Measurements from ENCODE around the gene SYNE4. TPM values are rescaled to one million over a fixed set of nuclear protein-coding genes. Genes with fewer than 3 reads are reported as not detected.

The SYNE4 gene
- total RNA-seq, 1 experiment from 2014 or later = not detected

DNA sequence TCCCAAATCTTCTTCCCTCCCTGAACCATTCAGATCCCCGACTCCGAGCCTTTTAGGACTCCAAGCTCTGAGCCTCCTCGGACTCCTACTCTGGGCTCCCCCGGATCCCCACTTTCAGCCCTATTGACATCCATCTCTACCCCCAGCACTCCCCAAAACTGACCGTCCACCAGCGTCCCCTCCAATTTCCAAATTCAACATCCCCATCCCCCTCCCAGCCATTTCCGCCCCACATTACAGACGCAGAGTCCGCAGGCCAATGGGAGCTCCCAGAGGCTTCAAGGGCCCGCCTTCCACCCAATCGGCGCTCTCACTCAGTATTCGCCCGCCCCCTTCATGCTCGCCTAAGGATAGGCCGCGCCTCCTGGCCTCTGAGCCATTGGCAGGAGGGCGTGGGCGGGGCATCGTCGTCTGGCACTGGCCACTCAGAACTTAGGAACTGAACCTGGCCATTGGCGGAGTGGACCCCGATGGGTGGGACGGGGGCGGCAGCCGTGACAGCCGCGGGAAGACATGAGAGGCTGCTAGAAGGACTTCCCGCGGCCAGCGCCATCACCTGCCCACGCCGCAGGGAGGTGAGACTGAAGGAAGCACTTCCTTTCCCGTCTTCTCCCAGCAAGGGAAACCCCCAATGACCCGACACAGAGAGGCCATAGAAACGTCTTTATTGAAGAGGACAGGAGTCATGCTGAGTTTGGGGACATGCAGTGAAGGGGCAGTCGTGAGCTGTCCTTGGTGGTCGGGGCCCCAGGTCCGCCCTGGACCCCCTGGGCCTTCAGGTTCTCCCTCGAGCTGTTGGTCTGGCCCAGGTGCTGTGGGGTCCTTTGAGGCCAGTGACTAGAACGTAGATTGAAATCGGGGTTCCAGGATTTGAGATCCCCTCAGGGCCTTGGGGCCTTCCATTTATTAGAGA is 5.7 kb upstream of the SYNE4 start, which contains the start of gene ALKBH6:
Gene ALKBH6, minus strand, starts transcription at position 202 of the 913 bp plus-strand sequence. CDS start 816 bp downstream, outside the sequence.
- H3K27ac ChIP-seq (ENCODE audit: low read depth, low read length, poor library complexity, severe bottlenecking) = peak within 1 kb of the TSS; percentile 70
- no peaks in the 10 kb centered on the region for H3K36me3 ChIP-seq (ENCODE audit: insufficient read depth, low read length, poor library complexity, severe bottlenecking)
- TSS peak; percentile 78 for BruUV-seq (replicated peaks)
- ChIA-PET CTCF (interaction anchor here (0.5 kb wide), 1 partner anchor 155 kb away, joined by 4 read pairs; no protein-coding TSS in a partner anchor), POLR2A (ENCODE audit: low non-redundant PET) (interaction anchor here (0.7 kb wide), 1 partner anchor 225 kb away, joined by 6 read pairs; no protein-coding TSS in a partner anchor)
- H3K27me3 ChIP-seq (replicated peaks; ENCODE audit: insufficient read depth, low read depth, low read length, poor library complexity) = no peaks in the 10 kb centered on the region
- peak; percentile 100 for DNase-seq (ENCODE audit: low spot score)
- TF ChIP-seq, protein P1, sequence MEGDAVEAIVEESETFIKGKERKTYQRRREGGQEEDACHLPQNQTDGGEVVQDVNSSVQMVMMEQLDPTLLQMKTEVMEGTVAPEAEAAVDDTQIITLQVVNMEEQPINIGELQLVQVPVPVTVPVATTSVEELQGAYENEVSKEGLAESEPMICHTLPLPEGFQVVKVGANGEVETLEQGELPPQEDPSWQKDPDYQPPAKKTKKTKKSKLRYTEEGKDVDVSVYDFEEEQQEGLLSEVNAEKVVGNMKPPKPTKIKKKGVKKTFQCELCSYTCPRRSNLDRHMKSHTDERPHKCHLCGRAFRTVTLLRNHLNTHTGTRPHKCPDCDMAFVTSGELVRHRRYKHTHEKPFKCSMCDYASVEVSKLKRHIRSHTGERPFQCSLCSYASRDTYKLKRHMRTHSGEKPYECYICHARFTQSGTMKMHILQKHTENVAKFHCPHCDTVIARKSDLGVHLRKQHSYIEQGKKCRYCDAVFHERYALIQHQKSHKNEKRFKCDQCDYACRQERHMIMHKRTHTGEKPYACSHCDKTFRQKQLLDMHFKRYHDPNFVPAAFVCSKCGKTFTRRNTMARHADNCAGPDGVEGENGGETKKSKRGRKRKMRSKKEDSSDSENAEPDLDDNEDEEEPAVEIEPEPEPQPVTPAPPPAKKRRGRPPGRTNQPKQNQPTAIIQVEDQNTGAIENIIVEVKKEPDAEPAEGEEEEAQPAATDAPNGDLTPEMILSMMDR (conservative IDR thresholded peaks at IDR 0.05; ENCODE audit: low read depth, low read length) = no peak
- no peak for TF ChIP-seq EZH2 (IDR thresholded peaks at IDR 0.05; ENCODE audit: borderline replicate concordance, low read depth, low read length, poor library complexity, severe bottlenecking)
- peak within 1 kb of the TSS; percentile 73 for H3K4me3 ChIP-seq (ENCODE audit: low read depth, low read length, poor library complexity, severe bottlenecking)
- intact Hi-C loops (cut with micrococcal nuclease; ENCODE audit: unreplicated experiment) = no loop called here
- peaks cover 7% of the 10 kb centered on the region for H3K4me1 ChIP-seq (ENCODE audit: insufficient read depth, low read length, poor library complexity, severe bottlenecking)
- no peaks in the 10 kb centered on the region for H3K9me3 ChIP-seq (ENCODE audit: low read depth, low read length, poor library complexity, severe bottlenecking)

DNA sequence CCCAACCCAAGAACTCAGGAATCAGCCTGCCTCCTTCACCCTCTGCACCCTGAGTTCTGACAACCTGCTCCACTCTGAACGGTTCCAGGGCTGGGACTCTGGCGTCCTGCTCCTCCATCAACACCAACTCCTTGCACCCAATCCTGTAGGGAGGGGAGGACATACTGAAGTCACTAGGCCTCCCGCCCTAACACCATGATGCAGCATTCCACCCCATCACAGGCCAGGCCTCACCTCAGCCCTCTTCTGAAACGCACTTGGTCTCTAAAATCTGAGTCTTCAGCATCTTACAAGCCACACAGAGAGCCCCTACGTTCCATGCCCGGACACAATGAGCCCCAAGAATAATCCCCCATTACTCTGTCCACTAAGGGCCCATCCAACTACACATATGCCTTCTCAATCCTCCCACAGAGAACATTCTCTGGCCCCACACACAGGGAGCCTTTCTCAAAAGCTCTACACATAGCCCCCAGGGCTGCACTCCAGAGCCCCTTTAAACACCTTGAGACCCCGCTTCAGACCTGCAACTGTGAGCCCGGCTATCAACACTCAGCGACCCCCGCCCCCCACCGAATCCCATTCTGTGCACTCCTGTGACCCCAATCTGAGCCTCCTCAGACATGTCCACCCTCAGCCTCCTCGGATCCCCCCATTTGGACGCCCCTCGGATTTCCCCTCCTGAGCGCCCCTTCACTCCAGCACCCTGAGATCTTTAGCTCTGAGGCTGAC is 4.8 kb upstream of the SYNE4 start:
- TF ChIP-seq EZH2 (IDR thresholded peaks at IDR 0.05; ENCODE audit: borderline replicate concordance, low read depth, low read length, poor library complexity, severe bottlenecking) = no peak
- TF ChIP-seq, protein P1 (conservative IDR thresholded peaks at IDR 0.05; ENCODE audit: low read depth, low read length) = no peak
- H3K27ac ChIP-seq (ENCODE audit: low read depth, low read length, poor library complexity, severe bottlenecking) = peak overlapping the region; percentile 70
- BruUV-seq (replicated peaks) = TSS peak; percentile 35
- no peak for DNase-seq (ENCODE audit: low spot score)
- H3K27me3 ChIP-seq (replicated peaks; ENCODE audit: insufficient read depth, low read depth, low read length, poor library complexity) = no peaks in the 10 kb centered on the region
- H3K9me3 ChIP-seq (ENCODE audit: low read depth, low read length, poor library complexity, severe bottlenecking) = no peaks in the 10 kb centered on the region
- intact Hi-C loops (cut with micrococcal nuclease; ENCODE audit: unreplicated experiment) = no loop called here
- CTCF ChIA-PET = no interaction called here
- H3K4me1 ChIP-seq (ENCODE audit: insufficient read depth, low read length, poor library complexity, severe bottlenecking) = peaks cover 7% of the 10 kb centered on the region
- H3K4me3 ChIP-seq (ENCODE audit: low read depth, low read length, poor library complexity, severe bottlenecking) = peak overlapping the region; percentile 73
- POLR2A ChIA-PET (ENCODE audit: low non-redundant PET) = interaction anchor here (0.7 kb wide), 1 partner anchor 224 kb away, joined by 6 read pairs; no protein-coding TSS in a partner anchor
- H3K36me3 ChIP-seq (ENCODE audit: insufficient read depth, low read length, poor library complexity, severe bottlenecking) = no peaks in the 10 kb centered on the region

DNA sequence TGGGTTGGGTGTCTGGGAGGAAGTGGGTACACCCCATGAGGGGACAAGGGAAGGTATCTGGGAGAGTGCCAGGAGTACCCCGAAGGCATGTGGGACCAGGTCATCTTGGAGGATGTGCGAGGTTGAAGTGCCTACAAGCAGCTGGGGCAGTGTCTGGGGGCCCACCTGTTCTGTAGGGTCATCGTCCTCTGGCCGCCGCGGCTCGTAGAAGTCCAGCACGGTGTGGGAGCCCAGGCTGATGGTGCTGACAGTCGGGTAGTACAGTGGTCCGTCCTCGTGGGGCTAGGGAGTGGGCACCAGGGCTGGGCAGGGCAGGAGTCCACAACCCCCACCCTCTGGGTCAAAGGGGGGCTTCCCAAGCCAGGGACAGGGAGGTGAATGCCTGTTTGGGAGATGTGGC is 1.8 kb upstream of the SYNE4 start:
- H3K4me3 ChIP-seq (ENCODE audit: low read depth, low read length, poor library complexity, severe bottlenecking) = no peak overlapping the region
- intact Hi-C loops (cut with micrococcal nuclease; ENCODE audit: unreplicated experiment) = no loop called here
- H3K27me3 ChIP-seq (replicated peaks; ENCODE audit: insufficient read depth, low read depth, low read length, poor library complexity) = no peaks in the 10 kb centered on the region
- ChIA-PET POLR2A (ENCODE audit: low non-redundant PET) (no interaction called here), CTCF (no interaction called here)
- DNase-seq (ENCODE audit: low spot score) = no peak
- BruUV-seq (replicated peaks) = no TSS peak
- no peaks in the 10 kb centered on the region for H3K36me3 ChIP-seq (ENCODE audit: insufficient read depth, low read length, poor library complexity, severe bottlenecking)
- H3K9me3 ChIP-seq (ENCODE audit: low read depth, low read length, poor library complexity, severe bottlenecking) = no peaks in the 10 kb centered on the region
- peaks cover 7% of the 10 kb centered on the region for H3K4me1 ChIP-seq (ENCODE audit: insufficient read depth, low read length, poor library complexity, severe bottlenecking)
- TF ChIP-seq EZH2 (IDR thresholded peaks at IDR 0.05; ENCODE audit: borderline replicate concordance, low read depth, low read length, poor library complexity, severe bottlenecking) = no peak
- TF ChIP-seq, protein P1 (conservative IDR thresholded peaks at IDR 0.05; ENCODE audit: low read depth, low read length) = no peak
- no peak overlapping the region for H3K27ac ChIP-seq (ENCODE audit: low read depth, low read length, poor library complexity, severe bottlenecking)

All from A673 (cell line).